ENCODE results near the gene POMT2.
"Not testable (repeated sequence)": the region's sequence is repeated elsewhere in the genome, so short reads cannot be mapped to it uniquely, and the experiment has no call there.

Gene POMT2

DNA sequence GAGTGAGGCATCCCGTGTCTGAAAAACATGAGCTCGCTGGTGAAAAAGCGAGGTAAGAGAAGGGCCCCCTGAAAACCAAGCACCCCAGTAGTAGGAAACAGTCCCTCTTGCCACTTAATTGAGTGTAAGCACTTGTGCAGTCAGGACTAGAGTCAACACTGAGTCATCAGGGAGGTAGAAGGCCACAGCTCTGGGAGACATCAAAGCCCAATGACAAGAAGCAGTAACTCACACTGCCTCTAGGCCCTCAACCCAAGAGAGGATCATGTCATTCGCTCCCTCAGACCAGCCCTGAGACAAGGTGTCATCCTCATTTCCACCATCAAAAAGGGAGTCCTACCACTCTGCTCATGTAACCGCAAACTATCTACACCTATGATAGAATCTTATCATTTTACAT lies 17.8 kb downstream of the POMT2 start:
- peak in 1 of 2 donors; percentile 30 for DNase-seq (ENCODE audit: low read depth in 1 of 2, low spot score in 1 of 2)

DNA sequence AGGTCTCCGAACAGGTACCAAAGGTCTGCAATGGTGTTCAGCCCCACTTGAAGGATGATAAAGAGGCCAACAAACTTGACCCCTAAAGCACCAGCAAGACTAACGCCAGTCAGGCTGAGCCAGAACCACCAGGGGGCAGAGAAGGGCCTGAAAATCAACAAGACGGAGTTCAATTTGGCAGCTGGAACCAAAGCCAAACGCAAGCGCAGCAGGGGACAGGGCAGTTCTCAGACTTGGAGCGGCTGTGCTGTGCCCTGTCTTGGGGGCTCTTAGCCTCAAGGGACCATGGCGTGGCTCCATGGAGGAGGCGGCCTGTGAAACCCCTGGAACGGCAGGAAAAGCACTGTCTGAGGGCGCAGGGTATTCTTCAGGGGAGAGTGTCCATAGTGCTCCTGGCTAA lies 19.6 kb downstream of the POMT2 start:
- DNase-seq (ENCODE audit: low read depth in 1 of 2, low spot score in 1 of 2), result peak in 1 of 2 donors; percentile 32

DNA sequence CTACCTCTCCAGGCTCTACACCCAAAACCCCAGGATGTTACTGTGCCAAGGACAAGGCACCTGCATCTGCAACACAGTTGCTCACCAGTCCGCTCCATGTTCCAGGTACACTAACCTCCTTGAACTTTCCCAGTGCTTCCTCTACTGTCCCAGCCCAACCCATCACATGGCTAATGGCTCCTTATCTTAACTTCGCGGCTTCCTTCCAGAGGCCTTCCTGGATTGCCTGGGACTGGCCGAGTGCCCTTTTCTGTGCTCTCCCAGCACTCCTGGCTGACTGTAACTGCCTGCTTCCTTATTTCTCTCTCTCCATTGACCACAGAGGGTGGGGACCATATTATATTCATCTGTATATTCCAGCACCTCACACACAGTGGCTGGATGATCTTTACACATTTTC lies 20.9 kb downstream of the POMT2 start:
- no peak for DNase-seq (ENCODE audit: low read depth in 1 of 2, low spot score in 1 of 2)

DNA sequence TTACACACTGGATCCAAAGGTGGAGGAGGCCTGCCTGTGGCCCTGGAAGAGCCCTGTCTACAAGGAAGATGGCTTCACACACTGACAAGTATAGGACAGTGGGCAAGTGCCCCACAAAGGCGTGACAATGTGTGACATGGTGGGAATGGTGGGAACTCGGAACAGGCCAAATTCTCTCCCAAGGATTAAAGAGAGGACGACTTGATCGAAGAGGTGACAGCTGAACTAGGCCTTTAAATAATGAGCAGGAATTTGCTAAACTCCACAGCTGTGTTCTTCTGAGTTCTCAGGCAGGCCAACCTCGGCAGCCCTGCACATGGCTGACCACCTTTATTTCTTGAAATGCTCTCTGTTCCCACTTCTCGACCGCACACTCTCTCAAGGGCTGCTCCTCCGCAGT lies 23.8 kb downstream of the POMT2 start:
- no peak for DNase-seq (ENCODE audit: low read depth in 1 of 2, low spot score in 1 of 2)

DNA sequence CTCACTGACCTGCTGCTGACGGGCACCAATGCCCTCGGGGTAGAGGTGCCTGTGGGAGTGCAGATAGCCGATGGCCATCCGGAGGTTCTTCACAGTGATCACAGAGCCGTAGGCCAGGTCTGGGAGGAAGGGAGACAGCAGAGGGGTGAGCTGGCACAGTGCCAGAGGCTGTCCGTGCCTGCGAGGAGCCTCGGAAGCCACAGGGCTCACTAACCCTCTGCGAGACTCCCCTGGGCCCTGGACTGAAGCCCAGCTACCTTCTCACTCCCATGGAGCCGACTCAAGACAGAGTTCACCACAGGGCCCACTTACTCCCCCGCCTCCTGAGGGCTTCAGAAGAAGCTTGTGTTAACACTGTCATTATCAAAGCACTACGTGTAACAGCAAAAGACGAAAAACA lies 24.5 kb downstream of the POMT2 start:
- no peak for DNase-seq (ENCODE audit: low read depth in 1 of 2, low spot score in 1 of 2)

DNA sequence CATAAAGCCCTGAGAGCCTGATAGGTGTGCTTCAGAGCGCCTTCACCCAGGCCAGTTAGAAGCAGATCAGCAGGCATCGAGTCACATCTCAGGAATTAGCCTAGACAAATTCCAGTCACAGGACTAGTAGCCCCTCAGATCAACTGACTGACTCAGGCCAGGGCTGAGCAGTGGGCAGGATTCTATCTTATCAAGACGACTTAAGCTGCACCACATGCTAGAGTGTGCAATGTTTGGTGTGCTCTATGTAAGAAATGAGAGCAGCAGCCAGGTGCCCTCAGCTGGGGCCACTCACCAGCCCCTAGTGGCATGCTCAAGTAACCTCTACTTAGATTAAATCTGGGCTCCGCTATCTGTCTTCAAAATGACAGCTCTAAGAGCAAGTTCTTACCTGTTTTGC lies 30.0 kb downstream of the POMT2 start:
- no peak for DNase-seq (ENCODE audit: low read depth in 1 of 2, low spot score in 1 of 2)

DNA sequence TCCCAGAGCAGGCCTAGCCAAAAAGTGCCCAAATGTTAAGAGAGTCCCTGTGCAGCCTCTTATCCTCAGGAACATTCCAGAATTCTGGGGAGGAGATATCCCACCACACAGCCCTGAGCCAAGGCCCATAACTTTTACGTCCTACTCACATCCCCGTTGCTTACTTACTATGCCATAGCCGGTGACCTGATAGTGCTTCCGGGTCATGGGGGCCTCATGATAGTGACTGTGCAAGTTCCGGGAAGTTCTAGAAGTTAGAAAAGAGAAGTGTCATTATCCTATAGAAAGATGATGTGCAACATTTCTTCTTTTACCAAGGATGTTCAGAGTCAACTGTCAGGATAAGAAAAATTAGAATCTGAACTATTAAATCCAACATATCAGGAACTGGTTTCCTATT lies 34.1 kb downstream of the POMT2 start:
- no peak for DNase-seq (ENCODE audit: low read depth in 1 of 2, low spot score in 1 of 2)

DNA sequence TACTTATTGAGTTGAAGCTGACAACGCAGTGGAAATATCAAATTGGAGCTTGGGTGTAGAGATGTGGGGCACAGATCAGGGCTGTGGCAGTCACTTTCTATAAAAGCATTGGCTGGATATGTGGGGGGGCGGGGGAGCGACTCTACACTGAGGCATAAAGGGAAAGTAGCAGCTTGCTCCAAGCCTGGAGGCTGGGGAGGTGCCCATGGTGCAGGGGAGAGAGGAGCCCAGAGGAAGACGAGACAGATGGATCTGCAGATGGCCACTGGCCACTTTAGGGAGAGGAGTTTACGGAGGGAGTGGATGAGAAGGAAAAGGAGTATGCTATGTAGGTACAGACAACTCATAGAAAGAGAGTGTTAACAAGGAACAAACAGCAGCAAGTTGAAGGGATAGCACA lies 36.2 kb downstream of the POMT2 start:
- no peak for DNase-seq (ENCODE audit: low read depth in 1 of 2, low spot score in 1 of 2)

DNA sequence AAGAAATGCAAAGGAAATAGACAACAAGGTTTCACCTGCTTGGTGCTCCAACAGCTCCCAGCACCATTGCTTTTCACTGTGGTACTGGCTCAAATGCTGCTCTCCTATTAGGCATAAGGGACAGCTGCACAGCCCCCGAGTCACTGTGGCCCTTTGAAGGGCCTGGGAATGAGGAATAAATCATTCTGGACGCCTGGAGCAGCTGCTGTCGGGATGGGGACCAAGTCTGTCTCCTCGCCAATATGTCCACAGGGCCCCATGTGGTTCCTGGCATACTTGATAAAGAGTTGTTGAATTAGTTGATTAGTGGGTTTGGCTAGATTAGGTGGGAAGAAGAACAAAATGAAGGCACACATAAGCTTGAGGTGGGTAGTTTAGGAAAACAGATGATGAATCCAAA lies 36.6 kb downstream of the POMT2 start:
- no peak for DNase-seq (ENCODE audit: low read depth in 1 of 2, low spot score in 1 of 2)

DNA sequence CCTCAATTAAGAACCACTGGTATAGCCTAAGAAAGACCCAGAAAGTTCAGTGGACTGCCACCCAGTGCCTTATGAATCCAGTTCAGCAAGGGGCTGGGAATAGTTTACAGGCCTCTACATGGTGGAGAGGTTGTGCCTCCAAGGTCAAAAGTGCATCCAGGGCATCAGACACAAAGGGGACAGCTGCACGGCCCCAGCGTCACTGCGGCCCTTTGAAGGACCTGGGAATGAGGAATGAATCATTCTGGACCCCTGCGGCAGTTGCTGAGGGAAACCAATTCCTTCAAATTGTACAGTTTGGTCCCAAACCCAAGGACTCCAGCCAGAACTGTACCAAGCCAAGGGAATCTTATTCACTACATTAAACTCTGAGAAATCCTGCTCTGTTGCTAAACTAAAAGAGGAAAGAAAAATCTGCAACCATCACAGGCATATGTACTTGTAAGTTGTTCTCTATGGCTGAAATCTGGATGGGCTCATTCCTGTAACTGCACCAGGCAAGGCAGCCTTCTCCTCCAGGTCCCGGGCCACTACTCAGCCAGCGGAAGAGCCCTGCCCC lies 38.8 kb downstream of the POMT2 start:
- no peak for DNase-seq (ENCODE audit: low read depth in 1 of 2, low spot score in 1 of 2)

DNA sequence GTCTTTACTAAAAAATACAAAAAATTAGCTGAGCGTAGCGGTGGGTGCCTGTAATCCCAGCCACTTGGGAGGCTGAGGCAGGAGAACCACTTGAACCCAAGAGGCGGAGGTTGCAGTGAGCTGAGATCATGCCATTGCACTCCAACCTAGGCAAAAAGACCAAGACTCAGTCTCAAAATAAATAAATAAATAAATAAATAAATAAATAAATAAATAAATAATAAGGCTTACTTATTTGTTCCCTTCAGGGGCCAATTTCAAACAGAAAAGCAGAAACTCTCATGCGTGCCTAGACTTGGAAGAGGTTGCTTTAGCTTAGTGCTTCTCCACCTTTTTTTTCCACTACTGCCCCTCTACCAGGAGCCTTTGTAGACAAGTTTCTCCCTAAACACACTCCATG lies 39.8 kb downstream of the POMT2 start:
- not testable (repeated sequence) for DNase-seq (ENCODE audit: low read depth in 1 of 2, low spot score in 1 of 2)

DNA sequence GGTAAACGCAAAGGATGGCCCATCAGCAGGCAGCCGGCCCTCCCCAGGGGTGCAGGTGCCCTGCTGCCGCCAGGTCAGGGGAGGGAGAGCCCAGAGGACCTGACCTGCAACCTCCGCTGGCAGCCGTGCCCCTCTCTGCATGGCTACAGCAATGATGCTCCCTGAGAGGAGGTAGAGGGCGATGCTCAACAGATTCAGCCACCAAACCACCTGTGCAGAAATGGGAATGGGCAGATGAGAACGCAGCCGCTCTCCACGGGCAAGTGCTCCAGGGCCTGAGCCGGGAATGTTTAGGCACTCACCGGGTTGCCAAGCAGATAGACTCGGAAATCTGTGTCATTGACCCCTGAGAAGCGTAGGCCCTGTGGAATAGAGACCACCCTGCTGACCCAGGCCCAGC lies 41.0 kb downstream of the POMT2 start:
- DNase-seq (ENCODE audit: low read depth in 1 of 2, low spot score in 1 of 2), result no peak

DNA sequence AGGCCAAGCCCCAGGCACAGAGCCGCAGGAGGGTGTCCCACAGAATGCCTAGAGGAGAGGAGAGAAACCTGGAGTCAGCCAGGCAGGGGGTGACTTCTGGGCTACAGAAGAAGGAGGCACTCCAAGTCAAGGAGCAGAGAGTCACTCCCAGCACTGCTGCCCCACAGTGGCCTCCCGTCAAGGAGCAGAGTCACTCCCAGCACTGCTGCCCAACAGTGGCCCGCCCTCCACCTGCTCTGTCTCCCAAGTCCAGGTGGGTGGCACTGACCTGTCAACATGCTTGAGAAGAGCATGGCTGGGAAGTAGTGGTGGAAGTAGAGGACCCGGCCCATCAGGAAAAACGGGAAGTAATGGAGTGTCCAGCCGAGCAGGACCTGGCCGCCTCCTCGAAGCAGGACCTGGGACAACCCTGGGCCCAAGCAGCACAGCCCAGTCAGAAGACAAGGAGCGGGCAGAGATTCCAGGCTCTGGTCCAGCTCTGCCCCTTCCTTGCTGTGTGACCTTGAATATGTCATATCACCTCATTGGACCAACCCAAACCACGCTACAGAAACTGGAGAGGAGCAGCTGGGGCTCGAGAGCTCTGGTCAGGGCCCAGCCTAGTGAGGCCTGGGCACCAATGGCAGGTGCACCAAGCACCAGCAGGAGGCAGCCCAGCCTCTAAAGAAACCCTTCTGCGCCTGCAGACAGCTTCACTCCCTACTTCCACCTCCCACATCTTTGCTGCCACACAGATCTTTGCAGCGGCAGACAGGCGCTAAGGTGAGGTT lies 42.0 kb downstream of the POMT2 start:
- no peak for DNase-seq (ENCODE audit: low read depth in 1 of 2, low spot score in 1 of 2)

DNA sequence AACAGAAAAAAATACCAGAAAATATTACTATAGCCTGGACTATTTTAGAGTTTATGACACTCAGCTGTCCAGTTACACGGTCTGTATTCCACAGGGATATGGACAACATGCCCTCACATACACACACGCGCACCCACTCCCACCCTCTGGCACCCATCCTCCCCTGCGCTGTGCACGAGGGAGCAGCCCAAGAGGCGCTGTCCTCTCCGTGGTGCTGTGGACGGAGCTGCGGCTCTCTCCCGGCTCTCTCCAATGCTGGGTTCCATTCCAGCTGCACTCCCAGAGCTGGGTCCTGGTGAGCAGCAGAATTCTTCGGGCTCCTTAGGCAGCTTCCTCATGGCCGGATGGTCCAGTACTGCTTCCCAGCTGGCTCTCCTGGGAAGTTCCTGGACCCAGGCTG lies 43.7 kb downstream of the POMT2 start:
- no peak for DNase-seq (ENCODE audit: low read depth in 1 of 2, low spot score in 1 of 2)

DNA sequence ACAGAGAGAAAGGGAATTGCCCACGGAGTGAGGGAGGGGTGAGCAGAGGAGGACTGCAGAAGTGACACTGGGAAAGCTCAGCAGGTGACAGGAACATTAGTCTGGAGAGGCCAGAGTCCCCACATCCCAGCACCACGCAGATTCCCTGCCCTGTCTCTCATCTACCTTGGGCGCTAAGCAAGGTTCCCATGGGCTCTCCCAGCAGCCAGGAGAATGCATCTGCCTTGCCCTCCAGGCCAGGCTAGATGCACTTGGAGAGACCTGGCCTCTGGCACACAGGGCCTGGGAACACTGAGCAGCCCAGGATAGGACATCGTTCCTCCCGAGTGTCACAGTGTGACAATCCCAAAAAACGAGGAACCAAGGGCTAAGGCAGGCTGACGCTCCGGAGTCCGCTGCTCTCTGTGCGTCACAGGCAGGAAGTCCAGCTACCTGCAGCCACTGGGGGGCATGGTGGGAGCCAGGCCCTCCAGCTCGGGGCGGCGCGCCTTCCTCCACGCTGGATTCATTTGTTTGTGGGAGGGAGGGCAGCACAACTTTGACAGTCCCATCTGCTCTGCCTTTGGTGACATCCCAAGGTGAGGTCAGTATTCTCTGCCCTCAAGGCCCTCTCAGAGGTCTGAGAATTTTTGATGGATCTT lies 44.3 kb downstream of the POMT2 start:
- no peak for DNase-seq (ENCODE audit: low read depth in 1 of 2, low spot score in 1 of 2)

DNA sequence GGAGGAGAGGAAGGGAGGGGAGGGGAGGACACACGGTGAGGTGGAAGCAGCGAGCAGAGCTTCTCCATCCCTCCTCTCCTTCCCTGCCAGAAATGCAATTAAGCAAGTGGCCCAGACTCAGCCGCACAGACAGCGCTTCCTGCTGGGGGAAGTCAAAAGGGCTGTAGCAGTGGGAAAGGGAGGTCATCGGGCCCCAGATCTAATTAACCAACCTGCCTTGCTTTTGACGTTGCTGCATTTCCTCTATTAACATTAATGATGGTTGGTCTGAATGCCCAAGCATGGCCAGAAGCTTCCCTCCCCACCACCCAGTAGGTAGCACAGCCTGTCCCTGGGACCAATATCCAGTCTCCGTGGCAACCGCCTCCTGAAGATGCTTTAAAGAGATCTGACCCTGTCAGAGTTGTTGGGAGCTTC lies 45.1 kb downstream of the POMT2 start:
- no peak for DNase-seq (ENCODE audit: low read depth in 1 of 2, low spot score in 1 of 2)

DNA sequence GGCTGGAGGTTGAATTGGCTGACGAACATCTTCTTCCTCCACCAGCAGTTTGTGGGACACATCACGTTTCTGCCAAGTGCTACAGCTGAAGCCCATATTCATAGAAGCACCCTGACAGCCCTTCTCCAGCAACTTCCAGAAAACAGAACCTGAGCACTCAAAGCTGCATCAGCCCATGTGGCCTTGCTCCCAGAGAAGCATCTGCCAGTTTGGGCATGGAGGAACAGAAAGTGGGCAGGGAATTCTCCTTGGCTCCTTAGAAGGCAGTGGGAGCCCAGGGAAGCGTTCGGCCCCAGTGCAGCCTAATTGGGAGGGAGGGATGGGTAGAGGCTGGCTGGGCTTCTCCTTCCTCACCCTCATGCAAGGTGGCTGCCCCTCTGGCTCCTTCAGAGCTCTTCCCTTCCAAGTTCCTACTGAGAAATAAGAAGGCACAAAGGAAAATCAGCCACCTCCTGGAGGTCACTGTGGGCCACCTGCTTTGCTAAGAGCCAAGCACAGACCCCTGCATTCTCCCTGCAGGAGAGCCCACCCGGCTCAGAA lies 45.6 kb downstream of the POMT2 start:
- DNase-seq (ENCODE audit: low read depth in 1 of 2, low spot score in 1 of 2), result no peak

DNA sequence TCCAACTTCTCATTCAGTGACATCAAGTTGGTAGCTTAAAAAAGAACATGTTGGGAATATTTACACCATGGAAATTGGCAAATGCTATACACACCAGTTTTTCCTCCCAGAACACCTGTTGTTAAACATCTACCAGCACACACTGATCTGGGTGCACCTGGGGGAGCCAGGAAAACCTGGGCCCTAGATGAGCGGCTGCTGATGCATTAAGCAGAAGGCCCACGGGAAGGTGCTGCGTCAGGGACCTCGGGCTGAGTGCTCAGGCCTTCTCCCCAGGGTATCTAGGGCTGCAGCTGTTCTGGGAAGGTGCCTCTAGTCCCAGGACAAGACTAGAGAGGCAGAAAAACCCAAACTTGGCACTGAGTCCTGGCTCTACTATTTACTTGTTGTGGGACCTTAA lies 46.9 kb downstream of the POMT2 start:
- no peak for DNase-seq (ENCODE audit: low read depth in 1 of 2, low spot score in 1 of 2)

DNA sequence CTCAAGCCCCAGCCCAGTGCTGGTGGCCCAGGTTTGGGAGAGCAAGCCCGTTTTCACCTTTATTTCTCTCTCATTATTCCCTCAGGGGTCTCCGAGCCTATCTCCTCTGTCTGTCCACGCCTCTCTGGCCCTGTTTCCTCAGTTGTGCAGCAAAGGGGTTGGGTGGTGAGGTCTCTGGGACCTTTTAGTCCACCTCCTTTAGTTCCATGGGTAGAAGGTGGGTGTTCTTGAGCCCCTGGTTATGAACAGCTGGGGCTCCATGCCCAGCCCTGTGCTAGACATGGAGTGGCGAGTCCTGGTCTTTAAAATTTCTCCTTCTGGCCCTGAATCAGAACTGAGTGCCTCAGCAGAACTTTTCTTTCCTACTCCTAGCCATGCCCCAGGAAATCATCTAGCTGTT lies 48.4 kb downstream of the POMT2 start:
- DNase-seq (ENCODE audit: low read depth in 1 of 2, low spot score in 1 of 2), result no peak

DNA sequence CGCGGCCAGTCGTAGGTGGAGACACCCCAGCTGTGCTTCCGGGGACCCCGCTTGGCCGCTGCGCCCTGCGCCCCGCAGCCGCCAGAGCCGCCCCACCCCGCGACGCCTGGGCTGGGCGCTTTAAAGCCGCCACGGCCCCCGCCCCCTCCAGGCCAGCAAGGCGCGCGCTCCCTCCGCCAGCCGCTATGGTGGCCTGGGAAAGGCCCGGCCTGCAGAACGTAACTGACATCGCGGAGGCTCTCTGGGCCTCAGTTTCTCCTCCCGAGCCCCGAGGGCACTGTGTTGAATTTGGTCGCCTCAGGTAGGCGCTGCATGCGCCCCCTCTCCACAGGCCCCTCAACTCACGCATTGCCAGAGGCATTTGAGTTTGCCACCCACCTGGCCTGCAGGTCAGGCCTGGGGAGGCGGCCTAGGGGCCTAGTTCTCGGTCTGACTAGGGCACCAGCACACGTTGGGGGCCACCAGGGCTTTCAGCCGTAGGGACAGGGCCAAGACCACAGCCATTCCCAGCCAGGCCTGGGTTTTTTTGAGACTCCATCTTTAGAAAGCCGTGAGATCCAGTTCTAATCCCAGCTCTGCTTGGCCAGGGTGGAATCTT lies 49.5 kb downstream of the POMT2 start, which contains the start of gene NGB:
NGB (minus strand) TSS at position 94 of the 598 bp plus-strand sequence. CDS start 269 bp downstream, outside the sequence.
- DNase-seq (ENCODE audit: low read depth in 1 of 2, low spot score in 1 of 2), result no peak

DNA sequence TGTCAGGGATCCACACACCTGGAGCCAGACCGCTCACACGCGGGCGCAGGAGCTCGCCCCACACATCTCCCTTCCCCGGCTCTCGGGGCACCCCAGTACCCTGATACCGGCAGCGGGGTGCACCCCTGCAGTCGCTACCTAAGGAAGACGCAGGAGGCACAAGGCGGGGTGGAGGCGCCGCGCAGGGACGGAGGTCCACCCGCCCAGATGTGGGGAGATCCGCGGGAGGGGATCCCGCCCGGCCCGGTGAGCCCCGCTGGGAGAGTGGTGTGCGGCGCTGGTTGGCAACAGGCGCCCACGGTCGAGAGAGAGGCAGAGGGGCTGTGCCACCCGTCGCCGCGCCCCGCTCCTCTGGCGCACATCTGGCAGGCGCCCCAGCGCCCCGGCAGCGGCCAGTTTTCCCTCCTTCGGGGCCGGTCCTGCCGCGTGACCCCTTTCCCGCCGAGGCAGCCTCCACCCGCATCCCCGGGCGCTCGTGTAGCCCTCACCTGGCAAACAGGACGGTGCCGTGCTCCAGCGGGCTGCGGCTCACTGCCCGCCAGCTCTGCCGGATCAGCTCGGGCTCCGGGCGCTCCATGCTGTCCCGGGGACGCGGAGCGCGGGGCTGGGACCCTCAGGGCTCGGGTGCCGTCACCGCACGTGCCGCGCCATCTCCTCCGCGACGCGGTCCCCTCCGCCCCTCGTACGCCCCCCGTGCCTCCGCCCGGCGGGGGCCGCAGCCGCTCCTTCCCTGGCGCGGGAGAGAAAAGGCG lies 50.1 kb downstream of the POMT2 start:
- no peak for DNase-seq (ENCODE audit: low read depth in 1 of 2, low spot score in 1 of 2)

Data from activated CD4-positive, alpha-beta T cell treated with anti-CD3 and anti-CD28 coated beads, Interleukin-2, amount 50 U/mL, for 24 hours (primary cell).